Kidney epithelial cell (primary cell): Measurements from ENCODE around the gene KCNK3. TPM values are rescaled to one million over a fixed set of nuclear protein-coding genes. Genes with fewer than 3 reads are reported as not detected.

Experiments
- DNase-seq: peaks from one replicate; pipeline ENCODE4 v3.0.0-alpha.2; 2010; ENCODE audit warnings: low read depth
- H3K27me3 ChIP-seq: 2 replicates; pipeline ENCODE4 v1.6.0; 2011; ENCODE audit warnings: low read length; ENCODE audit not compliant: control insufficient read depth, insufficient read depth
- H3K36me3 ChIP-seq: 2 replicates; pipeline ENCODE4 v1.5.1; 2011; ENCODE audit warnings: low read length; ENCODE audit not compliant: control insufficient read depth, insufficient read depth
- H3K4me3 ChIP-seq: 2 replicates; pipeline ENCODE4 v1.5.1; 2011; ENCODE audit warnings: low read depth, mild to moderate bottlenecking, control low read depth, low read length
- CTCF ChIP-seq: IDR thresholded peaks from 2 replicates; pipeline ENCODE4 v1.5.1; 2011; ENCODE audit warnings: mild to moderate bottlenecking, moderate library complexity, low read length, control low read depth, inconsistent platforms; ENCODE audit not compliant: insufficient read depth, poor library complexity, severe bottlenecking
- total RNA-seq: library from RNA; depleted of rRNA; stranded (reverse); fragments of >200 nt; gene quantifications from 2 replicates; pipeline ENCODE4 v1.2.3, GENCODE V29; 2015

The KCNK3 gene
- total RNA-seq, 1 donor from 2014 or later: 13.9 TPM

- no peak for DNase-seq
- H3K36me3 ChIP-seq: no peaks in the 10 kb centered on the region
These were observed 44.0 kb upstream of the KCNK3 start for GRCh38 chr2:26648516-26648915.

GRCh38 chr2:26649322-26649721 lies 43.2 kb upstream of the KCNK3 start:
- H3K4me3 ChIP-seq: no peak overlapping the region
- DNase-seq: no peak
- peaks cover 22% of the 10 kb centered on the region for H3K27me3 ChIP-seq
- no peaks in the 10 kb centered on the region for H3K36me3 ChIP-seq
- no peak for TF ChIP-seq CTCF

More at GRCh38 chr2:26648516-26648915, 44.0 kb upstream of the KCNK3 start:
- Histone ChIP-seq H3K27me3 (peaks cover 20% of the 10 kb centered on the region), H3K4me3 (no peak overlapping the region)
- no peak for TF ChIP-seq CTCF

GRCh38 chr2:26649992-26650712 lies 42.4 kb upstream of the KCNK3 start:
- no peak overlapping the region for H3K4me3 ChIP-seq
- TF ChIP-seq CTCF: no peak
- no peaks in the 10 kb centered on the region for H3K36me3 ChIP-seq
- DNase-seq: no peak
- H3K27me3 ChIP-seq: peaks cover 19% of the 10 kb centered on the region

- H3K27me3 ChIP-seq: peaks cover 19% of the 10 kb centered on the region
- no peak overlapping the region for H3K4me3 ChIP-seq
- H3K36me3 ChIP-seq: no peaks in the 10 kb centered on the region
- TF ChIP-seq CTCF: no peak
- no peak for DNase-seq
These were observed 41.6 kb upstream of the KCNK3 start for GRCh38 chr2:26650713-26651469.

GRCh38 chr2:26651470-26651771 lies 41.1 kb upstream of the KCNK3 start:
- no peak for TF ChIP-seq CTCF
- no peaks in the 10 kb centered on the region for H3K36me3 ChIP-seq
- H3K4me3 ChIP-seq: no peak overlapping the region
- DNase-seq: no peak
- H3K27me3 ChIP-seq: peaks cover 19% of the 10 kb centered on the region
